HCT116 (cell line): Measurements from ENCODE around the gene VPS35.

ENCODE experiments used
- FOSL1 ChIP-seq: IDR thresholded peaks from 2 replicates; pipeline ENCODE4 v1.6.1; 2012; ENCODE audit warnings: low read depth
- ZFX ChIP-seq: fragments of 450-650 bp; IDR thresholded peaks from 2 replicates; pipeline ENCODE4 v1.6.1; 2017

DNA sequence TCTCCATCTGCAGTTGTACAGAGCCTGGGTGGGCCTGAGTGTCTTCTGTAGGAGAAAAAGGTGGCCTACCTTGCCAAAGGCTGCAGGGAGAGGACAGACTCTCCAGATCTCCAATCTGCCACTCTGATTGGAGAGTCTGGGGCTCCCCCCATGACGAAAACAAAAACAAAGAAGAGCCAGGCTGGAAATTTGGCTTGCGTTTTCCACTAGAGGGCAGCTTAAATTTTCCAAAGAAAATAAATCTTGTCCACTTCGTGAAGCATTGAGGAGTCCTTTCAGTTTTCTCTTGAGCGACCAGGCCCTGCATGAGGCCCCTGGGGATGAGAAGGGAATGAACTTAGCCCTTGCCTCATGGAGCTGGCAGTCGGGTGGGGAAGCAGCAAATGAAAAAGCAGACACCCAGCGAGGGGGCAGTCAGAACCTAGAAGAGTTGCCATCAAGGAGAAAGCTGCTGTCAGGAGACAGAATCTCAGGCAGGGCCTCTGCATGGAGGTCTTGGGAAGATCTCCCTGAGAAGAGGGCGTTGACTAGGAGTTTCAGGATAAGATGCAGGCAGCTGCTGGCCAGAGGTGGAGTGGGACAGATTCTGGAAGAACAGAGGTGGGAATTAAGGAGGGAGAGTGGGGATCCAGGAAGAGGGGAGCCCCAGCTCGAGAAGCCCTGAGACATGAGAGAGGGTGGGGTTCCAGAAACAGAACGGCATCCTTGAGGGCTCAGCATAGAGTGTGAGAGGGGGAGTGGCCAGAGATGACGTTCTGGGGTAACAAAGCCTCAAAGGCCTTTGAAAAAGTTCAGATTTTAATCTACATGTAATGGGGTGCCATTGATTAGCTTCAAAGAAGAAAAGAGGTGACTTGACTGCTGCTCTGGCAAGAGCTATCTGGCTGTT is 59.4 kb downstream of the VPS35 start:
- TF ChIP-seq FOSL1, result no peak
- TF ChIP-seq ZFX, result 0 out of 2 replicates have a peak, but pooled peaks have one; percentile 15
